GM23338 (cell line): ENCODE measurements around the gene APP. TPM values are rescaled to one million over a fixed set of nuclear protein-coding genes. Genes with fewer than 3 reads are reported as not detected.
A peak's percentile ranks its signal among the peaks of the same experiment; 100 is the strongest.

Experiments used
- ATAC-seq: fragments of 200-7000 bp; cut with Tn5 transposase; 3 replicates; pipeline ENCODE4 v1.9.1; 2020
- DNase-seq: peaks from one replicate; pipeline ENCODE4 v3.0.0-alpha.2; 2015; ENCODE audit warnings: low spot score
- H2AFZ ChIP-seq: fragments of 200-600 bp; sonication (generic); 2 replicates; pipeline ENCODE4 v1.8.0; 2016; ENCODE audit warnings: antibody characterized with exemption, mild to moderate bottlenecking, moderate library complexity
- H3F3A ChIP-seq: fragments of 200-600 bp; sonication (generic); replicated peaks from 2 replicates; pipeline ENCODE4 v1.8.0; 2017; ENCODE audit warnings: antibody characterized with exemption, mixed run types, low read depth
- H3K27ac ChIP-seq: fragments of 200-600 bp; sonication (generic); 2 replicates; pipeline ENCODE4 v1.6.1; 2016; ENCODE audit warnings: low read depth
- H3K27me3 ChIP-seq: fragments of 200-600 bp; sonication (generic); 2 replicates; pipeline ENCODE4 v1.8.0; 2016; ENCODE audit warnings: mild to moderate bottlenecking, mixed run types, moderate library complexity; ENCODE audit not compliant: insufficient read depth
- H3K36me3 ChIP-seq: fragments of 200-600 bp; sonication (generic); 2 replicates; pipeline ENCODE4 v1.8.0; 2016; ENCODE audit warnings: mild to moderate bottlenecking; ENCODE audit not compliant: insufficient read depth
- H3K4me1 ChIP-seq: fragments of 200-600 bp; sonication (generic); 2 replicates; pipeline ENCODE4 v1.8.0; 2016; ENCODE audit warnings: mild to moderate bottlenecking, moderate library complexity; ENCODE audit not compliant: insufficient read depth
- H3K4me2 ChIP-seq: fragments of 200-600 bp; sonication (generic); 2 replicates; pipeline ENCODE4 v1.7.1; 2017; ENCODE audit warnings: mixed run types
- H3K4me3 ChIP-seq: fragments of 200-600 bp; sonication (generic); 2 replicates; pipeline ENCODE4 v1.6.1; 2016; ENCODE audit warnings: mixed run types
- H3K79me2 ChIP-seq: fragments of 200-600 bp; sonication (generic); replicated peaks from 2 replicates; pipeline ENCODE4 v1.8.0; 2017; ENCODE audit warnings: mild to moderate bottlenecking; ENCODE audit not compliant: insufficient read depth
- H3K9me2 ChIP-seq: fragments of 200-600 bp; sonication (generic); 2 replicates; pipeline ENCODE4 v1.8.0; 2017; ENCODE audit not compliant: insufficient read depth
- H4K20me1 ChIP-seq: fragments of 200-600 bp; sonication (generic); replicated peaks from 2 replicates; pipeline ENCODE4 v1.8.0; 2017; ENCODE audit warnings: mild to moderate bottlenecking; ENCODE audit not compliant: insufficient read depth
- H3K27ac Mint-ChIP-seq: 2 replicates; pipeline ENCODE4 v1.8.0; 2020; ENCODE audit warnings: inconsistent platforms, mild to moderate bottlenecking, moderate library complexity, mixed read lengths
- H3K27me3 Mint-ChIP-seq: 3 replicates; pipeline ENCODE4 v1.8.0; 2022; ENCODE audit warnings: low read depth, mild to moderate bottlenecking, moderate library complexity, mixed read lengths, inconsistent platforms; ENCODE audit not compliant: insufficient read depth, poor library complexity
- H3K36me3 Mint-ChIP-seq: 3 replicates; pipeline ENCODE4 v1.8.0; 2021; ENCODE audit warnings: low read depth, mild to moderate bottlenecking, inconsistent platforms, moderate library complexity, mixed read lengths
- H3K4me1 Mint-ChIP-seq: 3 replicates; pipeline ENCODE4 v1.8.0; 2020; ENCODE audit warnings: mild to moderate bottlenecking, inconsistent platforms, mixed read lengths
- H3K4me3 Mint-ChIP-seq: 3 replicates; pipeline ENCODE4 v1.8.0; 2021; ENCODE audit warnings: moderate library complexity, mild to moderate bottlenecking, inconsistent platforms, mixed read lengths
- H3K9me3 Mint-ChIP-seq: 3 replicates; pipeline ENCODE4 v1.8.0; 2020; ENCODE audit warnings: moderate library complexity, mild to moderate bottlenecking, inconsistent platforms, mixed read lengths
- CREB1 ChIP-seq: fragments of 250-450 bp; sonication (Bioruptor Pico); IDR thresholded peaks from 2 replicates; pipeline ENCODE4 v1.5.0; 2020; ENCODE audit warnings: low read depth, mild to moderate bottlenecking, moderate library complexity
- CTCF ChIP-seq, 2 experiments: fragments of 200-600 bp in 1 of 2; sonication (generic) in 1 of 2; conservative IDR thresholded peaks; 2 replicates each; pipeline versions ENCODE4 v1.5.1 to v1.6.1; 2016 to 2017; ENCODE audit warnings: antibody characterized with exemption in 2 of 2, low read depth in 2 of 2, mild to moderate bottlenecking in 2 of 2, moderate library complexity in 1 of 2
- EZH2 ChIP-seq: fragments of 200-600 bp; sonication (generic); IDR thresholded peaks from one replicate; pipeline ENCODE4 v1.8.0; 2017; ENCODE audit warnings: antibody characterized with exemption, mild to moderate bottlenecking, low read depth; ENCODE audit not compliant: unreplicated experiment
- EZH2phosphoT487 ChIP-seq: fragments of 200-600 bp; sonication (generic); IDR thresholded peaks from one replicate; pipeline ENCODE4 v1.8.1; 2018; ENCODE audit warnings: antibody characterized with exemption; ENCODE audit not compliant: unreplicated experiment
- JUNB ChIP-seq: IDR thresholded peaks from one replicate; pipeline ENCODE4 v1.6.1; 2016; ENCODE audit warnings: antibody characterized with exemption; ENCODE audit not compliant: unreplicated experiment
- NANOG ChIP-seq: IDR thresholded peaks from 2 replicates; pipeline ENCODE4 v1.6.1; 2016; ENCODE audit warnings: antibody characterized with exemption, borderline replicate concordance
- POLR2AphosphoS5 ChIP-seq: IDR thresholded peaks from 2 replicates; pipeline ENCODE4 v1.6.1; 2016; ENCODE audit warnings: antibody characterized with exemption, low read depth
- REST ChIP-seq: IDR thresholded peaks from one replicate; pipeline ENCODE4 v1.6.1; 2018; ENCODE audit warnings: antibody characterized with exemption; ENCODE audit not compliant: unreplicated experiment
- STAT1 ChIP-seq: IDR thresholded peaks from one replicate; pipeline ENCODE4 v1.6.1; 2016; ENCODE audit warnings: antibody characterized with exemption; ENCODE audit not compliant: unreplicated experiment
- ZNF114 ChIP-seq: fragments of 250-450 bp; sonication (Bioruptor Pico); IDR thresholded peaks from 2 replicates; pipeline ENCODE4 v1.5.0; 2020; ENCODE audit warnings: mild to moderate bottlenecking, moderate library complexity
- ZNF331 ChIP-seq: fragments of 250-450 bp; sonication (Bioruptor Pico); IDR thresholded peaks from 2 replicates; pipeline ENCODE4 v1.5.0; 2020; ENCODE audit warnings: low read depth, mild to moderate bottlenecking, moderate library complexity
- polyA plus RNA-seq: library from polyadenylated mRNA; unstranded; fragments of >200 nt; fragmentation: Nextera tagmentation; extraction: Ambion mirVana; gene quantifications from 2 replicates; pipeline ENCODE4 v1.2.1, GENCODE V29; 2016
- total RNA-seq: library from RNA; depleted of rRNA; stranded (reverse); fragments of >200 nt; shearing (Covaris generic); gene quantifications from 2 replicates; pipeline ENCODE4 v1.2.3, GENCODE V29; 2014
- TF ChIP-seq, protein P1 (sequence below): IDR thresholded peaks from 2 replicates; pipeline ENCODE4 v1.6.1; 2016; ENCODE audit warnings: antibody characterized with exemption

Gene APP
- total and polyA plus RNA-seq, 2 experiments from 2014 or later = 69.4 to 444 TPM

DNA sequence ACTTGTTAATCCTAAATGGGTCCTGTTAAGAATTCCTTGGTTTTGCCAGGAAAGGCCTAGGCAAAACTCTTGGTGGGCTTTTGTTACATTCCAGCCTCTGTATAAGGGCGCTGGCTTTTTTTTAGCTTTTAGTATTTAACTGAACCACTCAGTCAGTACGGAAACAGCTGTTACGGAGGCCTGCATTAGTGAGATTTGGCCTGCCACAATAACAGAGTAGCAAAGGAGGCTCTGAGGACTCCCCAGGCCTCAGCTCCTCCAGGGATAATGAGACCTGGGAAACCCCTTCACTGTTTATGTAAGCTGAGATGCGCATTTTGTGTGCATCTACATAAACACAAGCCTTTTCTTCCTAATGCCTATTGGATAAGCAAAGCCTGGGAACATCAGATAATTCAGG, 210.2 kb downstream of the APP start (continued):
- TF ChIP-seq EZH2 (no peak), JUNB (no peak), NANOG (no peak), CREB1 (CRISPR knock-in tag) (no peak), EZH2phosphoT487 (no peak), CTCF (conservative IDR thresholded peaks at IDR 0.05; ENCODE audit: low read depth in 2 of 2) (no peak), REST (no peak)
- TF ChIP-seq, protein P1, sequence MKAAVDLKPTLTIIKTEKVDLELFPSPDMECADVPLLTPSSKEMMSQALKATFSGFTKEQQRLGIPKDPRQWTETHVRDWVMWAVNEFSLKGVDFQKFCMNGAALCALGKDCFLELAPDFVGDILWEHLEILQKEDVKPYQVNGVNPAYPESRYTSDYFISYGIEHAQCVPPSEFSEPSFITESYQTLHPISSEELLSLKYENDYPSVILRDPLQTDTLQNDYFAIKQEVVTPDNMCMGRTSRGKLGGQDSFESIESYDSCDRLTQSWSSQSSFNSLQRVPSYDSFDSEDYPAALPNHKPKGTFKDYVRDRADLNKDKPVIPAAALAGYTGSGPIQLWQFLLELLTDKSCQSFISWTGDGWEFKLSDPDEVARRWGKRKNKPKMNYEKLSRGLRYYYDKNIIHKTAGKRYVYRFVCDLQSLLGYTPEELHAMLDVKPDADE = no peak

DNA sequence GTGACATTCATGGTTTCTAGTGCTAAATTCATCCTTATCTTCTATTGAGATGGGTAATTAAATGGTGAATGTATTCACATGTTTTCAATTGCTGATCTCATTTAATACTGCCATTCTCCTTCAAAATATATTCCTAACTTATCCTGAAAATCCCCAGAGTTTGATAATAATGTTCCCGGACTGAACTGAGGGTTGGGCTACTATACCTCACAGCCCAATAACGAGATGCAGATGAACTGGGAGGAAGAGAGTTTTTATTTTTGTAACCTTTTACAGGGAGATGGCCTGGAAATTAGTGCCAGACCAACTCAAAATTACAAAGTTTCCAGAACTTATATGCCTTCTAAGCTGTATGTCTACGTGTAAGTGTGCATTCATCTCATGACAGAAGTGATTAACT, 210.8 kb downstream of the APP start:
- Mint-ChIP-seq H3K36me3 (peaks cover 57% of the 10 kb centered on the region), H3K4me3 (peak overlapping the region; percentile 40; the same call in 2 of the 3 replicates), H3K27me3 (peaks cover 6% of the 10 kb centered on the region), H3K9me3 (no peaks in the 10 kb centered on the region), H3K27ac (peak overlapping the region; percentile 99), H3K4me1 (peaks cover 56% of the 10 kb centered on the region)
- H3K4me2 ChIP-seq = peak overlapping the region; percentile 27; the same call in 1 of the 2 replicates
- H3K9me2 ChIP-seq = no peaks in the 10 kb centered on the region
- H3K79me2 ChIP-seq = peaks cover 26% of the 10 kb centered on the region
- no peaks in the 10 kb centered on the region for H3F3A ChIP-seq
- H3K27ac ChIP-seq = peak overlapping the region; percentile 94
- peaks cover 7% of the 10 kb centered on the region; the same call in 1 of the 2 replicates for H3K36me3 ChIP-seq
- ATAC-seq = no peak
- H4K20me1 ChIP-seq = no peaks in the 10 kb centered on the region
- H2AFZ ChIP-seq = no peak overlapping the region
- DNase-seq = no peak
- peaks cover 41% of the 10 kb centered on the region for H3K4me1 ChIP-seq
- no peak overlapping the region for H3K4me3 ChIP-seq
- H3K27me3 ChIP-seq = no peaks in the 10 kb centered on the region
- TF ChIP-seq STAT1 (no peak), EZH2 (no peak), NANOG (no peak), ZNF114 (CRISPR knock-in tag) (no peak), ZNF331 (CRISPR knock-in tag) (no peak), EZH2phosphoT487 (no peak), JUNB (no peak), CREB1 (CRISPR knock-in tag) (no peak), REST (no peak), POLR2AphosphoS5 (no peak)
